ENCODE measurements around the gene DENND4A.

The DENND4A gene

DNA sequence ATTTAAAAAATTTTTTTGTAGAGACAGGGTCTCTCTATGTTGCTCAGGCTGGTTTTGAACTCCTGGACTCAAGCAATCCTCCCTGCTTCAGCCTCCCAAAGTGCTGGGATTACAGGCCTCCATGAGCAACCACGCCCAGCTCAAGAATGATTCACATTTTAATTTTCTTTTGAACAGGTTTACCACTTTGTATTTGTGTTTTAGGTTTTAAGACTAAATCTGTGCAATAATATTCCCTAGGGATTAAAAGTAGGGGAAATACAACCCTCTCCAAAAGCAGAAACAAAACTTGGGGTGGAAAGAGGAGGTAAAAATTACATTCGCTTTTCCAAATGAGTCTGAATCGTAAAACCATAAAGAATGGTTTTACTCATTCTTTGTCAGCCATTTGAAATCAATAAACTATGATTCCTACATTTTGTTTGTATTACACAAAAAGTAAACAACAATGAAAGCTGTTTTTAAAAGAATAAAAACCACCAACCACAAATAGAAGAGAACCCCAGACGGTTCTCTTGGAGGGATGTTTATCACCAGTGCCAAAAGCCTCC is 132.5 kb downstream of the DENND4A start:
- no peak for DNase-seq

GRCh38 chr15:65655457-65655856 is 136.6 kb downstream of the DENND4A start:
- DNase-seq: no peak

DNA sequence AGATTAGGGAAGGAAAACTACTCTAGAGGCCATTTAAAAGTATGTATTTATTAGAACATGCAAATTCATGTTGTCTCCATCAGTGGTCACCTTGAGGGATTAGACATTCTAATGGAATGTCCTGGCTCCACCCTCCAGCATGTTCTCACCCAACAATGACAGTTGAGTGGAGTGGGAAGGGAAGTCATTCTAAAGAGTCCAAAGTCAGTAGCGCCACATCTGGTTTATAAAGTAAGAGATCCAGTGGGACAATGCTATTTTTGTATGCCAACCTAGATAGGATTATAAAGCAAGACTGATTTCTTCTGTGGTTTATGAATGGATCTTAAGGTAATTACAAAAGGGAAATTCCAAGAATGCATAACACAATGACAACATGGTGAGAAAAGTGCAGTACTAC is 137.1 kb downstream of the DENND4A start:
- DNase-seq: no peak

DNA sequence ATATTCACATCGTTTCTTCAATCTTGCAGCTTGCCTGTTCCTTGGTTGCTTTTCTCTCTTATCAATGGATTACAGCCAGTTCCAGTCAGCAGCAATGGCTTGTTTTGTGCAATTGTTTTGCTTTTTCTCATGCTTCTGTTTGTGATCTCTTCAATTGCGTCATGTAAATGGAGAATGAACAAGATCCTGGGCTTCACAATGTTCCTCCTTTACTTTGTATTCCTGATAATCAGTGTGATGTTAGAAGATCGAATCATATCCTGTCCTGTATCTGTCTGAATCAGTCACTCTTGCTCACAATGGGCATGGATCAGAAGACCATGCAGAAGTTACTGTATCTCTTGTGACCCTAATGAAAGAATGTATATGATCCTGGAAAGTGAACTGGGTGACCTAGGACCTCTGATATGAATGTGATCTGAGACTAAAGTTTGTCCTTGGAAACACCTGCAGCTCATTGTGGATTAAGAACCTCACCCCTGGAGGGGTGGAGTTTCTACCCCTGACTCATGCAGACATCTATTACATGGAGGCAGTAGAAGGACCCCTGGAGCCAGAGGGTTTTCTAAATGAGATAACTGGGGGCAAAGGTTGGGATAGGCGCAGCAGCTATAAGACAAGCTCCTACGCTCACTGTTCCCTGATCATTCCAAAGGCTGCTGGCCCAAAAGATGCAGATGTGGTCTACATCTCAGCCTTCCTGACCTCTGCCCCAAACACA is 138.1 kb downstream of the DENND4A start:
- no peak for DNase-seq

DNA sequence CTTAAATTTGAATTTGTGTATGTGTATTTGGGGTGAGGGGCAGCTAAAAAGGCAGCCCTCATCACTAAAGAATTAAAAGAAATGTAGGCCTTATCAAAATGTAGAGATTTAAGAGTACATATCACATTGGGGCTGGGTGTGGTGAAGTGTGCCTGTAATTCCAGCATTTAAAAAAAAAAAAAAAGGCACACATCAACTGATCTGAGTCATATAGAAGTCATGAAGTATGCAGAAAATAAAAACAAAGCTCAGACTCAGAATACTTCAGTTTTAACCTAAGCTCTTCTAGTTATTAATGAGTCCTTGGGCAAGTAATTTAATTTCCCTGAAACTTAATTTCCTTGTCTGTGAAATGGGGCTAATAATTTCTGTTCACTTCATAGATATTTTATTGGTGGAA is 138.8 kb downstream of the DENND4A start:
- no peak for DNase-seq

- DNase-seq: no peak
Observed at GRCh38 chr15:65651831-65652749, 140.0 kb downstream of the DENND4A start.

DNA sequence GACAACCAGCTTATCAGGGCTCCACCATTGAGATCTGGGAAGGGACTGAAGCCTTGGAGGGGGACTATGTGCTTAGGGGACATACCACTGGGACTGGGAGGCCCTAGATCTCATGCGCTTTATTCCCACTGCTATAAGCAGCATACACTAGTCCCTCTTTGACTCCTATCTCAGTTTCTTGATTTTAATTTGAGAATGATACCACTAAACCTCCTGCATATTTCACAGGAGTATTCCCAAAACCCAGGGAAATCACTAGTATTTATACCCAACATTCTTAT is 141.1 kb downstream of the DENND4A start:
- no peak for DNase-seq

DNA sequence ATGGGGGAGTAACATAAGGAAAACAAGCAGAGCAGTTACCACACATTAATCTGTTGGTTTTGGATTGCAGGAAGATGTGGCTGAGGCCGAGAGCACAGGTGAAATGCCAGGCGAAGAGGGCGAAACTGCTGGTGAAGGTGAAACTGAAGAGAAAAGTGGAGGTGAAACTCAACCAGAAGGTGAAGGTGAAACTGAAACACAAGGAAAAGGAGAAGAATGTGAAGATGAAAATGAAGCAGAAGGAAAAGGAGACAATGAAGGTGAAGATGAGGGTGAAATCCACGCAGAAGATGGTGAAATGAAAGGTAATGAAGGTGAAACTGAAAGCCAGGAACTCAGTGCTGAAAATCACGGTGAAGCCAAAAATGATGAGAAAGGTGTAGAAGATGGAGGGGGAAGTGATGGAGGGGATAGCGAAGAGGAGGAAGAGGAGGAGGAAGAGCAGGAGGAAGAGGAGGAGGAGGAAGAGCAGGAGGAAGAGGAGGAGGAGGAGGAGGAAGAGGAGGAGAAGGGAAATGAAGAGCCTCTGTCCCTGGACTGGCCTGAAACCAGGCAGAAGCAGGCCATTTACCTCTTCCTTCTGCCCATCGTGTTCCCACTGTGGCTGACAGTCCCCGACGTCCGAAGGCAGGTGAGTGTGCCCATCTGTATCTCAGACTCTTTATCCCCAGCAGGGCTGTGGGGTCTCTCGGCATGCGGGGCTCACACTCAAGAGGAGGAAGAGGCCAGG is 141.6 kb downstream of the DENND4A start:
- DNase-seq: peak; percentile 82

DNA sequence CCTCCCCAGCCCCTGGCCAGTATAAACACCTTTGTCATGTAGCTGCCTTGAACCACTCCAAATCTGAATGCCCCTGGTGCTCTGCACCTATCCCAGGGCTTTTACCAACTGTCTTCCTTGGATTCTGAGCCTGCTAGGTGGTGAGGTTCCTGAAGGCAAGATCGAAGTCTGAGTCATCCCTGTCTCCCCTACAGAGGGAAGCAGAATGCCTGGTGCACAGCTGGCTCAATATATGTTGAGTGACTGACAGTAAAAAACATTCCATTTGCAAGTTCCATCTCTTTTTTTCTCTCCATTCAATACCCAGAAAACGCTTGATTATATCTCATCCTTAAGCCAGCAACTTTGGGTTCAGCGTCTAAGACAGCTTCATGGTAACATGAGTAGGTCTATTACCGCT is 145.6 kb downstream of the DENND4A start:
- DNase-seq: no peak

DNA sequence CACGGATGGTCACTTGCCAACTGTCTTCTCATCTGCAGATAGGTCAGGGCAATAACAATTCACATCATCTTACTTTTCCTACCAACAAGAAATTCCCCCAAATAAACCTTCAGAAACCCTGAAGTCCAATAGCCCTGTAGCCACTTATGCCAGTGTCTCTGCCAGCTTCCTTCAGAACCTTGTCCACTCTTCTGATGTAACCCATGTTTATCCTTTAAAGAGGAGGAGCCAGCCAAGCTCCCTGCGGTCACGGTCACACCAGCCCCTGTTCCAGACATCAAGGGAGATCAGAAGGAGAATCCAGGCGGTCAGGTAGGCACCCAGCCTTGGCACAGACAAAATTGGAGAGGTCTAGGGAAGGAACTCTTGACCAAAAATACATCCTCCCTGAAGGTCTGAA is 146.7 kb downstream of the DENND4A start:
- DNase-seq: no peak

- no peak for DNase-seq
Observed at GRCh38 chr15:65644282-65644681, 147.8 kb downstream of the DENND4A start.

DNA sequence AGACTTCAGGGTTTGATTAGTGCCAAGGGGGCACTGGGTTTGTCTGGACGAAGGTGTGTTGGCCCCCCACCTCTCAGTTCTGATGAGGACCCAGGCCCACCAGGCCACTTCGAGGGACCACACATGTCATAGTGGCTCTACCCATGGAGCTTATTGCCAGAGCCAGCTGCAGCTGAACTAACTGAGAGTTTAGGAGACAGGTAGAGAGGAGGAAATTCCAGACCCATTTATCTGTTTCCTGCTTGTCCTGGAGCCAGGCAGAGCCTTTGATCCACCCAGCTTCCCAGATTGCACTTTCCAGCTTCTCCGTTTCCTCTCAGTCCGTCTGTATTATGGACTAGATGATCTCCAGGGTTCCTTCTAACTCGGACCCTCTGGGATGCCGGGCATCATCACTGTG is 149.5 kb downstream of the DENND4A start:
- no peak for DNase-seq

DNA sequence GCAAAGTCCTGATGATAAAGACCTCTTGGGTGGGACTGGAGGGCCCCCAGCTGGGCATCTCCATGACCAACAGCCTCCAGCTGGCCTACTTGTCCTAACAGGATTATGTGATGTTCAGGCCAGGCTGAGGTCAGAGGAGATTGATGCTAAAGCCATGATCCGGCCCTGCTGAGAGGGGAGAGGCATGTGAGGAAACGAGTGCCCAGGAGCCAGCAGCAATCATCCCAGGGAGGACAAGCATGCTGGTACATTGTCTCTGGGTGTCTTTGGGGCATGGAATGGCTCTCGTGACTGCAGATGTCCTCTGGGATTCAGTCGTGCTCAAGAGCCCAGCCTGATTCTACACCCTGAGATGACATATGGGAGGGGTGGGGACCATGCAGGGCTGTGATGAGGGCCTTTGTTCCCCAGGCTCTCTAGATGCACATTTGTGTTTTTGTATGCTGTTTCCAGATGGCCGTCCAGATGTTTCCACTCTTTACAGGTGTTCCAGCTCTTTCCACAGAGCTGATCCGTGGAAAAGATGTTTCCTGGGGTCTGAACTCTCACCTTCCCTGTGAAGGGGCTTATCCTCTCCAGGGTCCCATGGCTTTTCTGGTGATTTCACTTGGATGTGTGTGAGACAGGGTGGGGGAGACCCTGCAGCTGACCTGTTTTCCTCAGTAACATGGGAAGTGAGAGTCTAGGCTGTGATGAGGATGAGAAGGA is 150.2 kb downstream of the DENND4A start:
- no peak for DNase-seq

- no peak for DNase-seq
Observed at GRCh38 chr15:65639509-65639908, 152.6 kb downstream of the DENND4A start.

- peak; percentile 86 for DNase-seq
Observed at GRCh38 chr15:65638681-65639089, 153.4 kb downstream of the DENND4A start.

- DNase-seq: no peak
Observed at GRCh38 chr15:65638109-65638508, 154.0 kb downstream of the DENND4A start.

GRCh38 chr15:65634356-65634755 is 157.7 kb downstream of the DENND4A start:
- no peak for DNase-seq

- no peak for DNase-seq
Observed at GRCh38 chr15:65633752-65634151, 158.3 kb downstream of the DENND4A start.

GRCh38 chr15:65632780-65633375 is 159.2 kb downstream of the DENND4A start:
- DNase-seq: no peak

- DNase-seq: no peak
Observed at GRCh38 chr15:65631503-65631902, 160.6 kb downstream of the DENND4A start.

DNA sequence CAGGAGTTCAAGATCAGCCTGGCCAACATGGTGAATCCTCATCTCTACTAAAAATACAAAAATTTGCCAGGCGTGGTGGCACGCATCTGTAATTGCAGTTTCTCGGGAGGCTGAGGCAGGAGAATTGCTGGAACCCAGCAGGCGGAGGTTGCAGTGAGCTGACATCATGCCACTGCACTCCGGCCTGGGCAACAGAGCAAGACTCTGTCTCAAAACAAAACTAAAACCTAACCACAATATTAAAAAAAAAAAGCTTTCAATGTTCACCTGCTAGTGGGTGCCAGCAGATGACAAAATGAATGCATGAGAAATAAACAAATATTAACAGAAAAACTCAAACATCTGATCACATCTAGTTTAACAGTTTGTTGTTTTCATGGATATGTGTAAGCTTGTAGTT is 161.3 kb downstream of the DENND4A start:
- DNase-seq: no peak

GRCh38 chr15:65629548-65629947 is 162.5 kb downstream of the DENND4A start:
- DNase-seq: no peak
